Mucosa of descending colon (tissue), 3 donors: ENCODE data around the gene MYO16. TPM values are rescaled to one million over a fixed set of nuclear protein-coding genes. Genes with fewer than 3 reads are reported as not detected.

Experiments used
- ATAC-seq: fragments of 200-7000 bp; cut with Tn5 transposase; one replicate; pipeline ENCODE4 v1.9.1; 2020; ENCODE audit warnings: mild to moderate bottlenecking, moderate library complexity
- DNase-seq, 3 donors: peaks; one replicate each; pipeline ENCODE4 v3.0.0-alpha.2; 2020
- H3K36me3 ChIP-seq: fragments of 200-600 bp; one replicate; pipeline ENCODE4 v1.8.0; 2021; ENCODE audit warnings: low read depth, mild to moderate bottlenecking
- H3K4me1 ChIP-seq: fragments of 200-600 bp; one replicate; pipeline ENCODE4 v1.8.0; 2021; ENCODE audit warnings: low read depth, mild to moderate bottlenecking
- H3K4me3 ChIP-seq: fragments of 200-600 bp; one replicate; pipeline ENCODE4 v1.8.0; 2021; ENCODE audit warnings: mild to moderate bottlenecking
- H3K9me3 ChIP-seq: fragments of 200-600 bp; one replicate; pipeline ENCODE4 v1.8.0; 2021; ENCODE audit warnings: mild to moderate bottlenecking
- intact Hi-C, 2 donors: fragments of 100-400 bp; cut with DNase I in 1 of 2; cut with micrococcal nuclease in 1 of 2; formaldehyde crosslinking; loops; one replicate each; pipeline versions ENCODE4 v1.11.0 to v1.11.1; 2022; cut with DNase I, micrococcal nuclease
- total RNA-seq, 3 donors: library from RNA; stranded (reverse); fragmentation: NEBNext Ultra II Directional in 2 of 3; extraction: Animal tissue kit (Norgen Biotek cat#: 25700) in 2 of 3; gene quantifications; one replicate each; pipeline versions ENCODE4 v1.2.1 to v1.2.4, GENCODE V29; 2021 to 2023
- TF ChIP-seq, protein P1 (sequence below): fragments of 200-600 bp; IDR thresholded peaks from one replicate; pipeline ENCODE4 v1.8.0; 2022; ENCODE audit warnings: antibody characterized with exemption, mild to moderate bottlenecking
- donor health status: DM: no; HTN: no; CAD: no; lungs with moderate emphysema.
- donor health status: DM: no; HTN: no; CAD: no.
- donor health status: DM: no; HTN: yes; CAD: no.

The MYO16 gene
- total RNA-seq, 3 donors from 2014 or later = 0.06 TPM; not detected in 2

DNA sequence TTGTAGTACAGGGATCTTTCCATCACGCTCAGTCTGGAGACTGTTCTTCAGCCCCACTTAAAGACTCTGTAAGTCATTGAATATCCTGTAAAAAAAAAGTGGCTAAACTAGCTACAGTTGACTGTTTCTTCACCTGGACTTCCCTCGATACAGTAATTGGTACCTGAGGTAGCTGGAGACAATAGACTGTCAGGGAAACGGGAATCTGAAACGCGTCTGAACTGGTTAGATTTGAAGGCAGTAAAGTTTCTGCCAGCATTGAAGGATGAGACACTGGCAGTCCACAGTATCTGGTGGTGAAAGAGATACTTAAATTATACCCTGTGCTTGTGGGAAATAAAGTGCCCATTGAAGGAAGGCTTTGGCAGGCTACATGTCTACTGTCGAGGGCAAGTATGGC, 606.5 kb downstream of the MYO16 start:
- intact Hi-C loops = no loop called here
- no peaks in the 10 kb centered on the region for H3K4me1 ChIP-seq
- no peaks in the 10 kb centered on the region for H3K9me3 ChIP-seq
- TF ChIP-seq, protein P1, sequence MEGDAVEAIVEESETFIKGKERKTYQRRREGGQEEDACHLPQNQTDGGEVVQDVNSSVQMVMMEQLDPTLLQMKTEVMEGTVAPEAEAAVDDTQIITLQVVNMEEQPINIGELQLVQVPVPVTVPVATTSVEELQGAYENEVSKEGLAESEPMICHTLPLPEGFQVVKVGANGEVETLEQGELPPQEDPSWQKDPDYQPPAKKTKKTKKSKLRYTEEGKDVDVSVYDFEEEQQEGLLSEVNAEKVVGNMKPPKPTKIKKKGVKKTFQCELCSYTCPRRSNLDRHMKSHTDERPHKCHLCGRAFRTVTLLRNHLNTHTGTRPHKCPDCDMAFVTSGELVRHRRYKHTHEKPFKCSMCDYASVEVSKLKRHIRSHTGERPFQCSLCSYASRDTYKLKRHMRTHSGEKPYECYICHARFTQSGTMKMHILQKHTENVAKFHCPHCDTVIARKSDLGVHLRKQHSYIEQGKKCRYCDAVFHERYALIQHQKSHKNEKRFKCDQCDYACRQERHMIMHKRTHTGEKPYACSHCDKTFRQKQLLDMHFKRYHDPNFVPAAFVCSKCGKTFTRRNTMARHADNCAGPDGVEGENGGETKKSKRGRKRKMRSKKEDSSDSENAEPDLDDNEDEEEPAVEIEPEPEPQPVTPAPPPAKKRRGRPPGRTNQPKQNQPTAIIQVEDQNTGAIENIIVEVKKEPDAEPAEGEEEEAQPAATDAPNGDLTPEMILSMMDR = no peak
- ATAC-seq = no peak
- no peaks in the 10 kb centered on the region for H3K36me3 ChIP-seq
- no peak for DNase-seq
- no peak overlapping the region for H3K4me3 ChIP-seq

- ATAC-seq (no peak), DNase-seq (no peak)
- TF ChIP-seq, protein P1 = no peak
- H3K9me3 ChIP-seq = no peaks in the 10 kb centered on the region
- H3K4me3 ChIP-seq = no peak overlapping the region
- no peaks in the 10 kb centered on the region for H3K4me1 ChIP-seq
- intact Hi-C loops = no loop called here
- no peaks in the 10 kb centered on the region for H3K36me3 ChIP-seq
These were observed 611.7 kb downstream of the MYO16 start for GRCh38 chr13:109241160-109241559.

- Histone ChIP-seq H3K36me3 (no peaks in the 10 kb centered on the region), H3K4me3 (no peak overlapping the region), H3K4me1 (no peaks in the 10 kb centered on the region), H3K9me3 (no peaks in the 10 kb centered on the region)
- no peak for ATAC-seq
- DNase-seq = no peak
- TF ChIP-seq, protein P1 = no peak
- intact Hi-C loops = no loop called here
These were observed 614.0 kb downstream of the MYO16 start for GRCh38 chr13:109243311-109243951.

GRCh38 chr13:109244566-109244965, 615.2 kb downstream of the MYO16 start:
- TF ChIP-seq, protein P1 = no peak
- no peak overlapping the region for H3K4me3 ChIP-seq
- no peak for ATAC-seq
- intact Hi-C loops = no loop called here
- H3K36me3 ChIP-seq = no peaks in the 10 kb centered on the region
- H3K4me1 ChIP-seq = no peaks in the 10 kb centered on the region
- no peaks in the 10 kb centered on the region for H3K9me3 ChIP-seq
- no peak for DNase-seq

GRCh38 chr13:109246001-109246400, 616.6 kb downstream of the MYO16 start:
- Histone ChIP-seq H3K4me3 (no peak overlapping the region), H3K36me3 (no peaks in the 10 kb centered on the region), H3K4me1 (no peaks in the 10 kb centered on the region), H3K9me3 (no peaks in the 10 kb centered on the region)
- TF ChIP-seq, protein P1 = no peak
- DNase-seq = no peak
- ATAC-seq = no peak
- intact Hi-C loops = no loop called here
